Aorta (tissue), 5 donors: ENCODE data around the gene SENP3. TPM values are rescaled to one million over a fixed set of nuclear protein-coding genes. Genes with fewer than 3 reads are reported as not detected.

Source experiments
- ATAC-seq: fragments of 200-7000 bp; cut with Tn5 transposase; one replicate; pipeline ENCODE4 v1.9.1; 2022; ENCODE audit warnings: moderate library complexity; ENCODE audit not compliant: low FRiP score
- DNase-seq, 2 donors: peaks; one replicate each; pipeline ENCODE4 v3.0.0-alpha.2; 2020
- H3K27ac ChIP-seq, 2 donors: one replicate each; pipeline ENCODE4 v1.5.1; 2013; ENCODE audit warnings: low read length in 2 of 2, mild to moderate bottlenecking in 2 of 2, moderate library complexity in 2 of 2, control low read depth in 1 of 2, inconsistent platforms in 1 of 2, low read depth in 1 of 2
- H3K27me3 ChIP-seq, 2 donors: one replicate each; pipeline ENCODE4 v1.6.1; 2013; ENCODE audit warnings: control low read depth in 1 of 2, low read length in 1 of 2, mild to moderate bottlenecking in 1 of 2, moderate library complexity in 1 of 2; ENCODE audit not compliant: insufficient read depth in 2 of 2, control insufficient read depth in 1 of 2
- H3K36me3 ChIP-seq, 2 donors: one replicate each; pipeline ENCODE4 v1.6.1; 2013; ENCODE audit warnings: control low read depth in 1 of 2, low read length in 1 of 2, mild to moderate bottlenecking in 1 of 2; ENCODE audit not compliant: insufficient read depth in 2 of 2, control insufficient read depth in 1 of 2
- H3K4me1 ChIP-seq, 2 donors: one replicate each; pipeline ENCODE4 v1.6.1; 2013; ENCODE audit warnings: low read length in 2 of 2, control low read depth in 1 of 2, mild to moderate bottlenecking in 1 of 2, moderate library complexity in 1 of 2; ENCODE audit not compliant: insufficient read depth in 2 of 2, control insufficient read depth in 1 of 2
- H3K4me3 ChIP-seq, 2 donors: one replicate each; pipeline ENCODE4 v1.5.1; 2013; ENCODE audit warnings: low read length in 2 of 2, control low read depth in 1 of 2, mild to moderate bottlenecking in 1 of 2
- H3K9me3 ChIP-seq: one replicate; pipeline ENCODE4 v1.6.1; 2013; ENCODE audit warnings: mild to moderate bottlenecking, low read length; ENCODE audit not compliant: control insufficient read depth
- WGBS, 2 donors: extraction: QIAGEN DNeasy Blood & Tissue Kit; methylation state at CpG; one replicate each; pipeline ENCODE4 v1.1.7; 2013; 5-methylcytosine and 5-hydroxymethylcytosine counted together
- intact Hi-C, 2 donors: fragments of 100-400 bp; cut with DNase I; formaldehyde crosslinking; loops; one replicate each; pipeline versions ENCODE4 v1.14.2 to v1.15.0; 2022
- polyA plus RNA-seq, 2 donors: library from polyadenylated mRNA; stranded (reverse); fragments of 200-250 nt; gene quantifications; one replicate each; pipeline ENCODE4 v1.2.3, GENCODE V29; 2013
- total RNA-seq, 2 donors: library from RNA; stranded (reverse); fragmentation: NEBNext Ultra II Directional; extraction: Animal tissue kit (Norgen Biotek cat#: 25700); gene quantifications; one replicate each; pipeline ENCODE4 v1.2.1, GENCODE V29; 2021
- donor health status: healthy with polysubstance abuse.
- donor health status: Bipolar disorder and iron deficiency.
- donor health status: DM: no; HTN: no; CAD: no.
- donor health status: DM: no; HTN: no; CAD: no.
- donor health status: DM: yes; HTN: yes; CAD: no.

SENP3 gene
- total and polyA plus RNA-seq, 4 donors, result 36.2 to 75.1 (median 43.3) TPM

DNA sequence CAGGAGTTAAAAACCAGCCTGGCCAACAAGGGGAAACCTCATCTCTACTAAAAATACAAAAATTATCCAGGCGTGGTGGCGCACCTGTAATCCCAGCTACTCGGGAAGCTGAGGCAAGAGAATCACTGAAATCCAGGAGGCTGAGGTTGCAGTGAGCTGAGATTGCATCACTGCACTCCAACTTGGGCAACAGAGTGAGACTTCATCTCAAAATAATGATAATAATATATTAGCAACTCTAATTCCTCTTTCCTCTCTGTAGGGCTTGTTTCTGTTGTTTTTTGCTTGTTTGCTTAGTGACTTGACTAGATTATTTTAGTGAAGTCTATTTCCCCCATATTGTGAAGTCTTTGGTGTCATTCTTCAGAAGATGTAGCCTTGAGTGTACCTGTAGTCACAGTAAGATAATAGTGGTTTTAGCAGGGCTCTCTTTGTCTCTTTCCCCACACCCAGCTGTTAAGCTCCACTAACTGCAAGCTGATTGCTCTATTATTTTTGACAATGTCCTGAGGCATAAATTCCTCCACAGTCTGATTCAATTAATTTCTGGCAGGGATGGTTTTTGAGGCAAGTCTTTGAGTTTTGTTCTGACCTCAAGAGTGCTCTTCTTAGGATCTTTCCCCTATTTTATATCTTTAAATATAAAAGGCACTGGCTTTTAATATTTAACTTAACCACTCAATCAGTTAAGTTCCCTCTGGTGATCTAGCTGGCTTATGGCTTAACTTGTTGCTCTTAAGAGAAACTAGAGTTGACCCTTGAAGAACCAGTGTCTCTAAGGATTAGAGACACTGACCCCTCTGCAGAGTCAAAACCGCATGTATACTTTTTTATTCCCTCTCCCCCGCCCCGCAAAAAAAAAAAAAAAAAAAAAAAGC lies 31.5 kb upstream of the SENP3 start:
- no peaks in the 10 kb centered on the region for H3K9me3 ChIP-seq
- no peaks in the 10 kb centered on the region for H3K36me3 ChIP-seq
- H3K27me3 ChIP-seq, result no peaks in the 10 kb centered on the region
- ATAC-seq (no peak), DNase-seq (no peak)
- 84 to 91% methylated on average over 6 of the region's 6 CpGs for WGBS, 2 donors
- intact Hi-C loops, result no loop called here
- H3K27ac ChIP-seq, result no peak overlapping the region
- no peaks in the 10 kb centered on the region for H3K4me1 ChIP-seq
- H3K4me3 ChIP-seq, result no peak overlapping the region

DNA sequence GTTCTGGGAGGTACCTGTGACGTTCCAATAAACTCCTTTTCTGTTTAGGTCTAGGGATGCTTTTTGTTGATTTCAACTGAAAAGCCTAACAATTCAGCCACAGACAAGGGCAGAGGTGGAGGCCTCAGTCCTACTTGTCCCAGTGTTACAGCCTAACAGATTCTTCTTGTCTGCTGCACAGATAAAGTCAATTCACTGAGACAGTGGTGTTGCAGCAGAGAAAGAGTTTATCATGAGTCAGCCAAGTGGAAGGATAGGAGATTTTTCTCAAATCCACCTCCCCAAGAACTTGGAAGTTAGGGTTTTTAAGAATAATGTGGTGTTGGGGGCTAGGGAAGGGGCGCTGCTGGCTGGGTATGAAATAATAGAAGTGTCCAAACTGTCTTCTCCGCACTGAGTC lies 23.7 kb upstream of the SENP3 start:
- intact Hi-C loops, result no loop called here
- WGBS, 2 donors, result 76 to 81% methylated on average over 3 of the region's 3 CpGs
- peaks cover 7% of the 10 kb centered on the region for H3K9me3 ChIP-seq
- ATAC-seq (no peak), DNase-seq (no peak)
- no peak overlapping the region for H3K4me3 ChIP-seq
- H3K4me1 ChIP-seq, result no peaks in the 10 kb centered on the region
- no peaks in the 10 kb centered on the region for H3K36me3 ChIP-seq
- no peaks in the 10 kb centered on the region for H3K27me3 ChIP-seq
- no peak overlapping the region for H3K27ac ChIP-seq

DNA sequence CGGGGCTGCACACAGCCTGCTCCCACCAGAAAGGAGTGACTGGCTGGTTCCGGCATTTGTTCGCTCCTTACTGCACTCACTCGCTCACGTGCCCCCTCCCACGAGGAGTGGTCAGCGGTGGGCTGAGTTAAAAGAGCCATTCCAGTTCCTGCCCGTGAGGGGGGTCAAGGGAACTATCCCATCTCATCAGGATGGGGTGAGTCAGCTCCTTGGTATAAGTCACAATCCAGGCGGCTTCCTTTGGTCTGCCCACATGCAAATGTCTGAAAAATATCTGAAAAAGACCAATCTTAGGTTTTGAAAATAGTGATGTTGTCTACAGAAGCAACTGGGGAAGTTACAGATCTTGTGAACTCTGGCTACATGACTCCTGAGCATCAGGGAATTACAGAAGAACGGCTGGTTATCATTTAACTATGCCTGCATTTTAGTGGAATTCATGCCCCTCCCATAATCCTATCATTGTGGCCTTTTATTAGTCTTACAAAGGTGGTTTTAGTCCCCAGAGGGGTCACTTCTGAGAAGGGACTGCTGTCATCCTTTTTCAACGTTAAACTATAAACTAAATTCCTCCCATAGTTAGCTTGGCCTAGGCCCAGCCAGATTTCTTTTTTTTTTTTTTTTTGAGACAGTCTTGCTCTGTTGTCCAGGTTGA lies 22.7 kb upstream of the SENP3 start:
- H3K9me3 ChIP-seq, result peaks cover 7% of the 10 kb centered on the region
- DNase-seq (no peak), ATAC-seq (no peak)
- no peaks in the 10 kb centered on the region for H3K27me3 ChIP-seq
- H3K4me3 ChIP-seq, result no peak overlapping the region
- H3K36me3 ChIP-seq, result no peaks in the 10 kb centered on the region
- H3K4me1 ChIP-seq, result no peaks in the 10 kb centered on the region
- intact Hi-C loops, result no loop called here
- 67 to 72% methylated on average over 11 of the region's 11 CpGs for WGBS, 2 donors
- H3K27ac ChIP-seq, result no peak overlapping the region

DNA sequence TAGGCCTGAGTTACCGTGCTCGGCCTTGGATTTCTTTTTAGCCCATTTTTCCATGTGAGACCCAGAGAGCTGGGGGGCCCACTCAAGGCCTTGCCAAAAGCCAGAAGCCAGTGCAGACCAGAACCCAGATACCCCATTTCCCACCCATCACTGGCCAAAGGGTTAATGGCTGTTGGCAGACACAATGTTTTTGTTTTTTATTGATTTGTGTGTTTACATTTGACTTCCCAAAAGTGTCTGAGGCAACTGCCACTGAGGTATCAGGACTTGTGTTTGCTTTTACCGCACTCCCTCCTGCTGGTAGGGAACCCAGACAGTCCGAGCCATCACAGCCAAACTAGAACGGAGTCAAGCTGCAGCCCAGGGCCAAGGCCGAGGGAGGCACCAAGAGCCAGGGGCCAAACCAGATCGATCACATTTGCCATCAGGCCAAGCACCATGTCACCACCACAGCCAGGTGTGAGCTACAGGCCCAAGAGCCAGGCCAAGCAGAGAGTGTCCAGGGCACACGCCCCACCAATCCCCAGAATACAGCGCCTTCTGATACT lies 20.6 kb upstream of the SENP3 start:
- Histone ChIP-seq H3K9me3 (peaks cover 7% of the 10 kb centered on the region), H3K27ac (no peak overlapping the region), H3K4me1 (no peaks in the 10 kb centered on the region), H3K36me3 (no peaks in the 10 kb centered on the region), H3K4me3 (no peak overlapping the region), H3K27me3 (no peaks in the 10 kb centered on the region)
- 93 to 97% methylated on average over 9 of the region's 9 CpGs for WGBS, 2 donors
- intact Hi-C loops, result no loop called here
- DNase-seq, result peak in 1 of 2 donors; percentile 38
- ATAC-seq, result no peak

DNA sequence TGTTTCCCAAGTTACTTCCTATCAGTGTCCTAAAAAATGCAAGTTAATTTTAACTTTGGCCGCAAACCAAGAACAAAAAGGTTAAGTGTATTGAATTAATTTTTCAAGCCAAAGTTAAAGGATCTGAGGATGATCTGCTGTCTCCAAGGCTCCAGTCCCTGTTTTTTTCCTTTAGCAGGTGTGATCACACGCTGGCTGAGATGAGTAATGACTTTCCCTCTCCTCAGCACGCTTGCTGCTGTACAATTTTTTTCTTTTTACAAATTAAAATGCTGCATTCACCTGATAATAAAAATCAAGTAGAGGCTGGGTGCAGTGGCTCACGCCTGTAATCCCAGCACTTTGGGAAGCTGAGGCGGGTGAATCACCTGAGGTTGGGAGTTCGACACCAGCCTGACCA lies 16.8 kb upstream of the SENP3 start:
- ATAC-seq (no peak), DNase-seq (peak in 1 of 2 donors; percentile 20)
- intact Hi-C loops, result no loop called here
- H3K4me1 ChIP-seq, result no peaks in the 10 kb centered on the region
- H3K4me3 ChIP-seq, result no peak overlapping the region
- H3K9me3 ChIP-seq, result no peaks in the 10 kb centered on the region
- H3K27me3 ChIP-seq, result no peaks in the 10 kb centered on the region
- no peak overlapping the region for H3K27ac ChIP-seq
- WGBS, 2 donors, result 56 to 59% methylated on average over 6 of the region's 6 CpGs
- no peaks in the 10 kb centered on the region for H3K36me3 ChIP-seq

DNA sequence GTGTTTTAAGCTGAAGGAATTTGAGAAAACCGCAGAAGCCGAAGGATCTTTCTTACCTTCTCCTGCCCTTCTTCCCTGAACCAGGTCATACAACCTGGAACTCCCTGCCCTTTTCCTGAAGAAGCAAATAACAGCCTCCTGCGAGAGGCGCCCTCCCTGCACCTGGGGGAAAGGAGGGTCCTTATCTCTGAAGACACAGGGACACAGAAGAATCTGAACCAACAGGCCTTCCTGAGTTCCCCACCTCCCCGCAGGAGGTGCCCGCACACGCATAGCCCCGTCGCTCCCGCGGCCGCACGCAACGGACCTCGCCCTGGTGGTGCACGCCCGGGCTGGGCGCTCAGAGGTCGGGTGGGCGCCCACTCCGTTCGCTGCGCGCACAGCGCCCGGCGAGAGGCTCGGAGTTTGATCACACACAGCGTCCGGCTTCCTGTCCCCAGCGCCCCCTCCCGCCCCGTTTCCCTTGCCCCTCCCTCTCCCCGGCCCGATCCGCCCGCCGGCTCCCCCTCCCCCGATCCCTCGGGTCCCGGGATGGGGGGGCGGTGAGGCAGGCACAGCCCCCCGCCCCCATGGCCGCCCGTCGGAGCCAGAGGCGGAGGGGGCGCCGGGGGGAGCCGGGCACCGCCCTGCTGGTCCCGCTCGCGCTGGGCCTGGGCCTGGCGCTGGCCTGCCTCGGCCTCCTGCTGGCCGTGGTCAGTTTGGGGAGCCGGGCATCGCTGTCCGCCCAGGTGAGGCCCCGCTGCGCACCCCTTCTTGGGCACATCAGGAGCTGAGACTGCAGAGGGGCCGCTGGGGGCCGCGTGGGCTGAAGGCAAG lies 12.9 kb upstream of the SENP3 start, which contains the start of gene TNFSF12:
TSS of gene TNFSF12 (plus strand) at position 474 of the 816 bp plus-strand sequence. CDS start at position 570, 96 bp downstream.
- DNase-seq (peak; percentile 82 to 91), ATAC-seq (peak; percentile 86)
- Histone ChIP-seq H3K27ac (peak within 1 kb of the TSS; percentile 58 to 69), H3K9me3 (no peaks in the 10 kb centered on the region), H3K4me1 (no peaks in the 10 kb centered on the region), H3K36me3 (no peaks in the 10 kb centered on the region), H3K4me3 (peak within 1 kb of the TSS; percentile 70 to 71), H3K27me3 (no peaks in the 10 kb centered on the region)
- WGBS, 2 donors, result 1 to 2% methylated on average over 45 to 65 of the region's 65 CpGs
- intact Hi-C loops, result no loop called here

DNA sequence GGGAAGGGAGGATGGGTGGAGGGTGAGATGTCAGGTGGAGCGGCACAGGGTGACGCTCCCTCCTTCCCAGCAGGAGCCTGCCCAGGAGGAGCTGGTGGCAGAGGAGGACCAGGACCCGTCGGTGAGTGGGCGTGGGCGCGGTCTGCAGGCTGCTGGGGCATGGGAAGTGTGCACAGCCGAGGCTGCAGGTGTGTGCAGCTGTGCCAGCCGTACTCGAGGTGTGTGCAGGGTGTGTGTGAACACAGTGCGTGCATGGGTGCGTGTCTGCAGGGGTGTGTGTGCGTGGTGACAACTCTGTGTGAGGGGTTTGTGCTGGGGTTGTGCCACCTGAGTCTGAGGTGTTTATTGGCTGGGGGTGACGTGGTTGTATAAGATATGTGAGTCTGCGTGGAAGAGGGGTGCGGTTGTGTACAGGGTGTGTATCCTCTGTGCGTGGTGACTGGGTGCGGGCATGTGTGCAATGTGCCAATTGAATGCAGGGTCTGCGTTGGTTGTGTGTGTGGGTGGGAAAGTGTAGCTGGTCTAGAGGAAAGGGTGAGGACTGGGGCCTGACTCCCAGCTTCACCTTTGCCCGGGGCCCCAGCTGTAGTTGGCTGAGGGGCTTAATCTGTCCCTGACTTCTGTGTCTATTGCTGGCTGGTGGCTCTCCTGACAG lies 12.2 kb upstream of the SENP3 start:
- Histone ChIP-seq H3K4me3 (peak overlapping the region; percentile 70 to 71), H3K9me3 (no peaks in the 10 kb centered on the region), H3K27me3 (no peaks in the 10 kb centered on the region), H3K36me3 (no peaks in the 10 kb centered on the region), H3K27ac (peak overlapping the region in 1 of 2 donors; percentile 69), H3K4me1 (no peaks in the 10 kb centered on the region)
- intact Hi-C loops, result no loop called here
- DNase-seq (peak; percentile 58 to 78), ATAC-seq (peak; percentile 65)
- 13 to 15% methylated on average over 20 of the region's 20 CpGs for WGBS, 2 donors

DNA sequence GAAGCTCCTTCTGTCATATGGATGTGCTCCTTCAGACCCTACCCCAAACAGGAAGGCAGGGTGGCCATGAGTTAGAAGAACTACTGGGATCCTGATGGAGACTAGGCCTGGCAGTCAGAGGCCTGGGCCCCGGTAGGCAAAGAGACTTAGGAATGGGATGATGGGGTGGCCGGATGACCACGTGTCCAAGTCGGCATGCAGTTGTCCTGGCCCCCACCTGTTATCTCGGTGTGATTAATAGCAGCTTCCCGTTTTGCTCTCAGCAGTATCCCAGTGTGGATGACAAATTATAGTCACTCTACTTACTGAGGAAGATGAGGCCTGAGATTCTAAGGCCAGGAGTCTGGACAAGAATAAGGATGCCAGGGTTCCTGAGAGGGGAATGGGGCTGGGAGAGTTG lies 11.4 kb upstream of the SENP3 start:
- 66 to 72% methylated on average over 6 of the region's 6 CpGs for WGBS, 2 donors
- no peaks in the 10 kb centered on the region for H3K9me3 ChIP-seq
- no peaks in the 10 kb centered on the region for H3K27me3 ChIP-seq
- no peaks in the 10 kb centered on the region for H3K36me3 ChIP-seq
- DNase-seq (no peak), ATAC-seq (no peak)
- H3K4me1 ChIP-seq, result no peaks in the 10 kb centered on the region
- no peak overlapping the region for H3K4me3 ChIP-seq
- H3K27ac ChIP-seq, result peak overlapping the region in 1 of 2 donors; percentile 2
- intact Hi-C loops, result no loop called here
